Amygdala (tissue), 56 donors: Measurements from ENCODE around the gene DLGAP5.

ENCODE experiments used
- DNase-seq, 56 donors: peaks; one replicate each; lab custom pipeline; 2025; lab: John Stamatoyannopoulos, UW

The DLGAP5 gene

GRCh38 chr14:55115861-55116245, 75.5 kb downstream of the DLGAP5 start:
- DNase-seq: no peak

GRCh38 chr14:55115460-55115859, 75.9 kb downstream of the DLGAP5 start:
- no peak for DNase-seq

DNA sequence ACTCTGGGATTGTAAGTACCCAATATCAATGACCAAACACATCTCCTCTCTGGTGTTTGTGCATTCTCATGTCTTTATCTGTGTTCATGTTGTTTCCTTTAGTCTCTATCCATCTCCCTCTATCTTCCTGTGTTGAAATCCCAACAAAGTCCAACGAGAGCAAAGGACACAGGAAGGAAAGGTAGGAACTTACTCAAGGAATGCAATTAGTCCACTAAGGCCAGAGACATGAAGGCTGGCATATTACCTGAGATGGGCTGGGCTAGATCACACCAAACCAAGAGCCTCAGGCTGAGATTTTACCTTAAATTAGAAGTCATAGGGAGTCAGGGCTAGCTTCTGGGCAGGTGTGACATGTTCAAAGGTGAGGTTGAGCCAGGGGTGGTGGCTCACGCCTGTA, 76.7 kb downstream of the DLGAP5 start:
- DNase-seq: no peak

- no peak for DNase-seq
Observed at GRCh38 chr14:55111122-55111708, 80.2 kb downstream of the DLGAP5 start.

GRCh38 chr14:55109836-55110235, 81.5 kb downstream of the DLGAP5 start:
- no peak for DNase-seq

- peak in 20 of 56 donors; percentile 6 to 53 (median 22) for DNase-seq
Observed at GRCh38 chr14:55107766-55108554, 83.4 kb downstream of the DLGAP5 start.

DNA sequence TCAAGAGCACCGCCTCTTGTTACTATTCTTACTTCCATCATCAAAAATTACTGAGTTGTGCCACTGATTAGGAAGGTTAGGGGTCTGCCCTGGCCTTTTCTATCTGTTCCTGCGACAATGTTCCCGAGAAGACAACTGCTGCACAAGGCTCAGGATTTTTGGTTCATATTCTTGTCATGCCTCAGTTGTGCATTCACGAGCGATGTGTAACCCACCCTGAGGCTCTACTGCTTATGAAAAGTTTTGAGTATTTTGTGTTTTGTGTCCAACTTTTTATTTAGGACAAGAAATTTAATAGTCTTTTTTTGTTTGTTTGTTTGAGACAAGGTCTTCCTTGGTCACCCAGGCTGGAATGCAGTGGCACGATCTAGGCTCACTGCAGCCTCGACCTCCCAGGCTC, 85.4 kb downstream of the DLGAP5 start:
- DNase-seq: no peak

GRCh38 chr14:55103971-55104954, 87.1 kb downstream of the DLGAP5 start:
- DNase-seq: no peak

GRCh38 chr14:55103005-55103640, 88.3 kb downstream of the DLGAP5 start:
- no peak for DNase-seq

GRCh38 chr14:55102141-55102621, 89.2 kb downstream of the DLGAP5 start:
- peak in 50 of 56 donors; percentile 8 to 84 (median 49) for DNase-seq

DNA sequence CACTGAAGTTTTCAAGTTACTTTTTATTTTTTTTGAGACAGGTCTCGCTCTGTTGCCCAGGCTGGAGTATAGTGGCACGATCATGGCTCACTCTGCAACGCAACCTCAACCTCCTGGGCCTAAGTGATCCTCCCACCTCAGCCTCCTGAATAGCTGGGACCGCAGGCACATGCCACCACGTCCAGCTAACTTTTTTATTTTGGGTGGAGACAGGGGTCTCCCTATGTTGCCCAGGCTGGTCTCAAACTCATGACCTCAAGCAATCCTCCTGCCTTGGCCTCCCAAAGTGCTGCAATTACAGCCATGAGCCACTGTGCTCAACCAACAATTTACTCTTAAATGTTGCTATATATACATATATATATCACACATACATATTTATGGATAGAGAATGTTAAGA, 89.7 kb downstream of the DLGAP5 start:
- DNase-seq: no peak

DNA sequence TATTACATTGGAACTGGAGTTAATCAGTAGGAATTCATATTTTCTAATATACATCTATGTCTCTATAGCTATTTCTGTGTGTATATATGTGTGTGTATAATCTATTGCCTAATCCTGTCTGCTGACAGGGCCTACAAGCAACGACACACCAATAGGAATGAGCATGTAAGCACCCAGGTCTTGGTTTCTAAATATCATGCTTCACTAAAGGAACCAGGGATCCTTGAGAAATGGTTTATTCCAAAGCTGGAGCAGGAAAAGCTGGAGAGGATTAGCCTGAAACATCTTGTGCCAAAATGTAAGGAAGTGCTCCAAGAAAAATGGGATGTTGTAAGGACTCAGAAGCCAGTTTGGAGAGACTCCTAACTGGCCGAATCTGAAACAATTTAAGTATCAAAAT, 91.6 kb downstream of the DLGAP5 start:
- DNase-seq: no peak

GRCh38 chr14:55098561-55098898, 92.9 kb downstream of the DLGAP5 start:
- no peak for DNase-seq
